A549 (cell line): Measurements from ENCODE around the gene MCOLN2. TPM values are rescaled to one million over a fixed set of nuclear protein-coding genes. Genes with fewer than 3 reads are reported as not detected.

Source experiments
- ATAC-seq, 2 experiments: fragments of 200-7000 bp in 1 of 2; fragments of >200 bp in 1 of 2; cut with Nextera tagmentation in 1 of 2; cut with Tn5 transposase in 1 of 2; 3 replicates each; pipeline versions ENCODE4 v1.8.0 to v1.9.1; 2018 to 2020; ENCODE audit warnings: mild to moderate bottlenecking in 1 of 2, moderate library complexity in 1 of 2
- CTCF ChIA-PET: fragments of 300-600 bp; sonication (Branson Sonifier 250); formaldehyde crosslinking; extraction: SDS; loops from one replicate; lab custom pipeline; 2021; ENCODE audit warnings: antibody characterized with exemption, inconsistent platforms; lab: Yijun Ruan, JAX
- POLR2A ChIA-PET: fragments of 350-600 bp; formaldehyde crosslinking; extraction: SDS; loops from one replicate; lab custom pipeline; 2021; ENCODE audit warnings: antibody characterized with exemption, inconsistent platforms; lab: Yijun Ruan, JAX
- DNase-seq, 2 experiments: peaks; one replicate each; pipeline versions ENCODE4 v3.0.0 to v3.0.0-alpha.2; 2011 to 2016; ENCODE audit warnings: low read depth in 1 of 2, low spot score in 1 of 2
- FAIRE-seq: peaks from 2 replicates; lab custom pipeline; 2011; peaks lifted over from hg19 to GRCh38; lab: Jason Lieb, UNC
- H3K27ac ChIP-seq, 2 experiments: fragments of >200 bp; sonication (Bioruptor Twin); formaldehyde crosslinking; 3 replicates each; pipeline ENCODE4 v1.5.1; 2016 to 2017
- H3K4me1 ChIP-seq: fragments of >200 bp; sonication (Bioruptor Twin); formaldehyde crosslinking; 3 replicates; pipeline ENCODE4 v1.6.1; 2016
- H3K4me2 ChIP-seq: fragments of >200 bp; sonication (Bioruptor Twin); formaldehyde crosslinking; 3 replicates; pipeline ENCODE4 v1.6.1; 2016
- H3K4me3 ChIP-seq: fragments of >200 bp; sonication (Bioruptor Twin); formaldehyde crosslinking; 3 replicates; pipeline ENCODE4 v1.5.1; 2016
- H3K9me3 ChIP-seq: fragments of >200 bp; sonication (Bioruptor Twin); formaldehyde crosslinking; 3 replicates; pipeline ENCODE4 v1.6.1; 2016
- ATOH8 ChIP-seq: fragments of 250-450 bp; sonication (Bioruptor Pico); IDR thresholded peaks from 2 replicates; pipeline ENCODE4 v1.5.0; 2020; ENCODE audit warnings: low read depth, mild to moderate bottlenecking, moderate library complexity
- BCL3 ChIP-seq: fragments of >200 bp; sonication (Bioruptor Twin); formaldehyde crosslinking; IDR thresholded peaks from 3 replicates; pipeline ENCODE4 v1.6.1; 2016
- BHLHE40 ChIP-seq: IDR thresholded peaks from 2 replicates; pipeline ENCODE4 v1.6.1; 2012; ENCODE audit warnings: low read depth, low read length, inconsistent platforms
- CBX2 ChIP-seq: fragments of 200-600 bp; sonication (generic); IDR thresholded peaks from 2 replicates; pipeline ENCODE4 v1.6.1; 2016; ENCODE audit warnings: low read depth, mild to moderate bottlenecking, borderline replicate concordance
- CBX8 ChIP-seq: fragments of 200-600 bp; sonication (generic); IDR thresholded peaks from 2 replicates; pipeline ENCODE4 v1.6.1; 2016
- CEBPB ChIP-seq, 2 experiments: fragments of >200 bp in 1 of 2; sonication (Bioruptor Twin) in 1 of 2; formaldehyde crosslinking in 1 of 2; IDR thresholded peaks; 2 replicates each; pipeline ENCODE4 v1.6.1; 2012 to 2016
- EHMT2 ChIP-seq: fragments of 200-600 bp; sonication (generic); IDR thresholded peaks from 2 replicates; pipeline ENCODE4 v1.6.1; 2016; ENCODE audit warnings: antibody characterized with exemption, low read depth, mild to moderate bottlenecking, moderate library complexity
- FOSB ChIP-seq: fragments of 250-450 bp; sonication (Bioruptor Pico); IDR thresholded peaks from 2 replicates; pipeline ENCODE4 v1.5.0; 2020; ENCODE audit warnings: mild to moderate bottlenecking, moderate library complexity
- FOSL2 ChIP-seq, 2 experiments: fragments of 450-650 bp in 1 of 2; fragments of >200 bp in 1 of 2; sonication (Bioruptor Twin) in 1 of 2; formaldehyde crosslinking; IDR thresholded peaks; 2 replicates each; pipeline versions ENCODE4 v1.5.0 to v1.6.1; 2016 to 2020; ENCODE audit warnings: mild to moderate bottlenecking in 1 of 2, moderate library complexity in 1 of 2
- HDAC2 ChIP-seq: fragments of 200-600 bp; sonication (generic); IDR thresholded peaks from 2 replicates; pipeline ENCODE4 v1.6.1; 2016
- HES2 ChIP-seq: fragments of >200 bp; sonication (Bioruptor Twin); formaldehyde crosslinking; IDR thresholded peaks from 2 replicates; pipeline ENCODE4 v1.6.1; 2016
- HMGXB4 ChIP-seq: fragments of 250-450 bp; sonication (Bioruptor Pico); IDR thresholded peaks from 2 replicates; pipeline ENCODE4 v1.5.0; 2021; ENCODE audit warnings: mild to moderate bottlenecking, moderate library complexity, borderline replicate concordance
- HOXA7 ChIP-seq: fragments of 250-450 bp; sonication (Bioruptor Pico); IDR thresholded peaks from 2 replicates; pipeline ENCODE4 v1.5.0; 2020; ENCODE audit warnings: mild to moderate bottlenecking, moderate library complexity
- HOXB13 ChIP-seq: fragments of 250-450 bp; sonication (Bioruptor Pico); IDR thresholded peaks from 2 replicates; pipeline ENCODE4 v1.5.0; 2020; ENCODE audit warnings: low read depth, mild to moderate bottlenecking, moderate library complexity
- HOXB5 ChIP-seq: fragments of 250-450 bp; sonication (Bioruptor Pico); IDR thresholded peaks from 2 replicates; pipeline ENCODE4 v1.5.0; 2020; ENCODE audit warnings: mild to moderate bottlenecking, moderate library complexity
- JUN ChIP-seq, 2 experiments: fragments of >200 bp; sonication (Bioruptor Twin); formaldehyde crosslinking; IDR thresholded peaks; 2 replicates in 1 of 2; 3 replicates in 1 of 2; pipeline ENCODE4 v1.6.1; 2016 to 2017
- KDM1A ChIP-seq: fragments of 200-600 bp; sonication (generic); IDR thresholded peaks from 2 replicates; pipeline ENCODE4 v1.6.1; 2016; ENCODE audit warnings: low read depth, mild to moderate bottlenecking
- KDM5A ChIP-seq: fragments of 200-600 bp; sonication (generic); IDR thresholded peaks from 2 replicates; pipeline ENCODE4 v1.6.1; 2016; ENCODE audit warnings: antibody characterized with exemption, mild to moderate bottlenecking
- MAZ ChIP-seq: fragments of 150-350 bp; IDR thresholded peaks from 2 replicates; pipeline ENCODE4 v1.6.1; 2014; ENCODE audit warnings: antibody characterized with exemption, low read depth, low read length, borderline replicate concordance
- NR3C1 ChIP-seq: fragments of >200 bp; sonication (Bioruptor Twin); formaldehyde crosslinking; IDR thresholded peaks from 3 replicates; pipeline ENCODE4 v1.6.1; 2017
- PBX3 ChIP-seq: IDR thresholded peaks from 2 replicates; pipeline ENCODE4 v1.6.1; 2012
- RCOR1 ChIP-seq: fragments of 150-350 bp; IDR thresholded peaks from 2 replicates; pipeline ENCODE4 v1.6.1; 2014; ENCODE audit warnings: antibody characterized with exemption, low read length, low read depth
- SREBF2 ChIP-seq: fragments of 450-650 bp; IDR thresholded peaks from 2 replicates; pipeline ENCODE4 v1.6.1; 2014; ENCODE audit warnings: mild to moderate bottlenecking, moderate library complexity
- TFCP2L1 ChIP-seq: fragments of 250-450 bp; sonication (Bioruptor Pico); IDR thresholded peaks from 2 replicates; pipeline ENCODE4 v1.5.0; 2021; ENCODE audit warnings: mild to moderate bottlenecking
- USF2 ChIP-seq: fragments of 450-650 bp; IDR thresholded peaks from 2 replicates; pipeline ENCODE4 v1.6.1; 2014; ENCODE audit warnings: antibody characterized with exemption
- WGBS: methylation state at CpG from one replicate; pipeline ENCODE4 v1.1.6; 2017; ENCODE audit errors: missing lambda C conversion rate; 5-methylcytosine and 5-hydroxymethylcytosine counted together
- polyA plus RNA-seq, 4 experiments: library from polyadenylated mRNA; depleted of rRNA in 3 of 4; stranded (reverse); fragments of >200 nt; fragmentation: RNase III in 1 of 4; extraction: RNeasy Plus Mini Kit Qiagen cat#74134 plus additional on column Dnase treatment in 1 of 4; gene quantifications; 2 replicates in 3 of 4; 3 replicates in 1 of 4; pipeline ENCODE4 v1.2.3, GENCODE V29; 2011 to 2017

The MCOLN2 gene
- polyA plus RNA-seq, 2 of the 4 experiments (the other 2 are of a cell fraction), result 3.1 to 4.6 TPM

GRCh38 chr1:84916897-84917296 is 80.0 kb downstream of the MCOLN2 start (continued):
- TF ChIP-seq HOXA7 (no peak), JUN (IDR thresholded peaks at IDR 0.05) (no peak)

- TF ChIP-seq FOSB, result no peak
- TF ChIP-seq BHLHE40, result no peak
- TF ChIP-seq ATOH8 (CRISPR knock-in tag), result no peak
- TF ChIP-seq HOXA7, result no peak
- TF ChIP-seq MAZ, result no peak
- TF ChIP-seq NR3C1, result no peak
- no peak for TF ChIP-seq KDM1A
- no peak for TF ChIP-seq SREBF2
- TF ChIP-seq HMGXB4 (CRISPR knock-in tag), result no peak
- TF ChIP-seq CEBPB (IDR thresholded peaks at IDR 0.05), result no peak
- no peak for TF ChIP-seq HDAC2
- no peak for TF ChIP-seq CBX2
- TF ChIP-seq FOSL2 (IDR thresholded peaks at IDR 0.05), result no peak
- TF ChIP-seq FOSL2 (CRISPR knock-in tag; IDR thresholded peaks at IDR 0.05), result no peak
- no peak for TF ChIP-seq BCL3
- TF ChIP-seq CBX8, result no peak
- TF ChIP-seq HOXB13 (CRISPR knock-in tag), result no peak
- H3K4me1 ChIP-seq, result no peaks in the 10 kb centered on the region
- H3K4me3 ChIP-seq, result no peak overlapping the region
- no peak for FAIRE-seq
- no peaks in the 10 kb centered on the region for H3K9me3 ChIP-seq
- no peak overlapping the region for H3K27ac ChIP-seq
- no peak overlapping the region for H3K4me2 ChIP-seq
- ATAC-seq, result no peak
- WGBS, result 39% methylated on average over 4 of the region's 4 CpGs
- DNase-seq, result no peak
- POLR2A ChIA-PET, result no interaction called here
- CTCF ChIA-PET, result interaction anchor here (0.8 to 1.1 kb wide), 3 partner anchors 22 to 131 kb away, joined by 3 to 4 read pairs (median 3); no protein-coding TSS in a partner anchor
Measured at GRCh38 chr1:84913555-84913892, 83.4 kb downstream of the MCOLN2 start.

- DNase-seq (no peak), FAIRE-seq (no peak), ATAC-seq (no peak)
- Histone ChIP-seq H3K9me3 (no peaks in the 10 kb centered on the region), H3K4me3 (no peak overlapping the region), H3K4me2 (no peak overlapping the region), H3K4me1 (no peaks in the 10 kb centered on the region), H3K27ac (no peak overlapping the region)
- CTCF ChIA-PET, result interaction anchor here (0.8 to 1.1 kb wide), 3 partner anchors 22 to 131 kb away, joined by 3 to 4 read pairs (median 3); no protein-coding TSS in a partner anchor
- 40% methylated on average over 3 of the region's 3 CpGs for WGBS
- POLR2A ChIA-PET, result no interaction called here
- TF ChIP-seq EHMT2 (no peak), BCL3 (no peak), TFCP2L1 (no peak), HOXB13 (CRISPR knock-in tag) (no peak), USF2 (no peak), JUN (IDR thresholded peaks at IDR 0.05) (no peak), HES2 (no peak), FOSB (no peak), HOXB5 (CRISPR knock-in tag) (no peak), PBX3 (no peak), HMGXB4 (CRISPR knock-in tag) (no peak), RCOR1 (no peak), KDM5A (no peak), FOSL2 (IDR thresholded peaks at IDR 0.05) (no peak), FOSL2 (CRISPR knock-in tag; IDR thresholded peaks at IDR 0.05) (no peak)
Measured at GRCh38 chr1:84912726-84913554, 84.0 kb downstream of the MCOLN2 start.
